Measurements from ENCODE around the gene HPCAL1. TPM values are rescaled to one million over a fixed set of nuclear protein-coding genes. Genes with fewer than 3 reads are reported as not detected.

The HPCAL1 gene
- total and polyA plus RNA-seq, 2 experiments from 2014 or later = 8.3 to 25.4 TPM

DNA sequence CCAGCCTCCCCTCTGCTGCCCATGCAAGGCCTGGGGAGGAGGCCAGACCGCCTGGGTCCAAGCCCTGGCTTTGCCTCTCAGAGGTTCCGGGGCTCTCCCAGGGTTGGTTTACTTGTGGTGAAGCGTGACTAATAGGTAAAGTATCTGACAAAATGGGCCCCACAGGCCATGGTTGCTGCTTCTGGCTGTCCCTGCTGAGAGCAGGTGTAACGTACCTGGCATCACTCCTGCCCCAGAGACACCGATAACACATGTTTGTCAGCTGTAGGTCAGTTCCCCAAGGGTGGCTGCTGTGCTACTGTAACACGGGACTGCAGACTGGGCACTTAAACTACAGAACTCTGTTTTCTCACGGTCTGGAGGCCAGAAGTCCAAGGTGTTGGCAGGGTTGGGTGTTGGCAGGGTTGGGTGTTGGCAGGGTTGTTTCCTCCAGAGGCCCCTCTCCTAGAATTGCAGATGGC is 111.3 kb downstream of the HPCAL1 start:
- Histone ChIP-seq H3K36me3 (ENCODE audit: insufficient read depth) (no peaks in the 10 kb centered on the region), H3K9me2 (ENCODE audit: insufficient read depth) (no peaks in the 10 kb centered on the region), H3K79me2 (replicated peaks; ENCODE audit: insufficient read depth) (no peaks in the 10 kb centered on the region), H3K27ac (ENCODE audit: low read depth) (no peak overlapping the region), H2AFZ (no peak overlapping the region), H3K4me1 (ENCODE audit: insufficient read depth) (no peaks in the 10 kb centered on the region), H4K20me1 (replicated peaks; ENCODE audit: insufficient read depth) (no peaks in the 10 kb centered on the region), H3F3A (replicated peaks; ENCODE audit: low read depth) (no peaks in the 10 kb centered on the region), H3K27me3 (ENCODE audit: insufficient read depth) (no peaks in the 10 kb centered on the region), H3K4me2 (no peak overlapping the region), H3K4me3 (no peak overlapping the region)
- Mint-ChIP-seq H3K9me3 (no peaks in the 10 kb centered on the region; the same call in 2 of the 3 replicates), H3K36me3 (ENCODE audit: low read depth) (no peaks in the 10 kb centered on the region), H3K4me3 (no peak overlapping the region), H3K4me1 (peaks cover 3% of the 10 kb centered on the region), H3K27me3 (ENCODE audit: insufficient read depth, low read depth, poor library complexity) (peaks cover 9% of the 10 kb centered on the region), H3K27ac (no peak overlapping the region)
- no peak for TF ChIP-seq CREB1 (CRISPR knock-in tag; IDR thresholded peaks at IDR 0.05; ENCODE audit: low read depth)
- TF ChIP-seq JUNB (IDR thresholded peaks at IDR 0.05; ENCODE audit: unreplicated experiment) = no peak
- no peak for TF ChIP-seq EZH2 (IDR thresholded peaks at IDR 0.05; ENCODE audit: low read depth, unreplicated experiment)
- TF ChIP-seq, protein P1, sequence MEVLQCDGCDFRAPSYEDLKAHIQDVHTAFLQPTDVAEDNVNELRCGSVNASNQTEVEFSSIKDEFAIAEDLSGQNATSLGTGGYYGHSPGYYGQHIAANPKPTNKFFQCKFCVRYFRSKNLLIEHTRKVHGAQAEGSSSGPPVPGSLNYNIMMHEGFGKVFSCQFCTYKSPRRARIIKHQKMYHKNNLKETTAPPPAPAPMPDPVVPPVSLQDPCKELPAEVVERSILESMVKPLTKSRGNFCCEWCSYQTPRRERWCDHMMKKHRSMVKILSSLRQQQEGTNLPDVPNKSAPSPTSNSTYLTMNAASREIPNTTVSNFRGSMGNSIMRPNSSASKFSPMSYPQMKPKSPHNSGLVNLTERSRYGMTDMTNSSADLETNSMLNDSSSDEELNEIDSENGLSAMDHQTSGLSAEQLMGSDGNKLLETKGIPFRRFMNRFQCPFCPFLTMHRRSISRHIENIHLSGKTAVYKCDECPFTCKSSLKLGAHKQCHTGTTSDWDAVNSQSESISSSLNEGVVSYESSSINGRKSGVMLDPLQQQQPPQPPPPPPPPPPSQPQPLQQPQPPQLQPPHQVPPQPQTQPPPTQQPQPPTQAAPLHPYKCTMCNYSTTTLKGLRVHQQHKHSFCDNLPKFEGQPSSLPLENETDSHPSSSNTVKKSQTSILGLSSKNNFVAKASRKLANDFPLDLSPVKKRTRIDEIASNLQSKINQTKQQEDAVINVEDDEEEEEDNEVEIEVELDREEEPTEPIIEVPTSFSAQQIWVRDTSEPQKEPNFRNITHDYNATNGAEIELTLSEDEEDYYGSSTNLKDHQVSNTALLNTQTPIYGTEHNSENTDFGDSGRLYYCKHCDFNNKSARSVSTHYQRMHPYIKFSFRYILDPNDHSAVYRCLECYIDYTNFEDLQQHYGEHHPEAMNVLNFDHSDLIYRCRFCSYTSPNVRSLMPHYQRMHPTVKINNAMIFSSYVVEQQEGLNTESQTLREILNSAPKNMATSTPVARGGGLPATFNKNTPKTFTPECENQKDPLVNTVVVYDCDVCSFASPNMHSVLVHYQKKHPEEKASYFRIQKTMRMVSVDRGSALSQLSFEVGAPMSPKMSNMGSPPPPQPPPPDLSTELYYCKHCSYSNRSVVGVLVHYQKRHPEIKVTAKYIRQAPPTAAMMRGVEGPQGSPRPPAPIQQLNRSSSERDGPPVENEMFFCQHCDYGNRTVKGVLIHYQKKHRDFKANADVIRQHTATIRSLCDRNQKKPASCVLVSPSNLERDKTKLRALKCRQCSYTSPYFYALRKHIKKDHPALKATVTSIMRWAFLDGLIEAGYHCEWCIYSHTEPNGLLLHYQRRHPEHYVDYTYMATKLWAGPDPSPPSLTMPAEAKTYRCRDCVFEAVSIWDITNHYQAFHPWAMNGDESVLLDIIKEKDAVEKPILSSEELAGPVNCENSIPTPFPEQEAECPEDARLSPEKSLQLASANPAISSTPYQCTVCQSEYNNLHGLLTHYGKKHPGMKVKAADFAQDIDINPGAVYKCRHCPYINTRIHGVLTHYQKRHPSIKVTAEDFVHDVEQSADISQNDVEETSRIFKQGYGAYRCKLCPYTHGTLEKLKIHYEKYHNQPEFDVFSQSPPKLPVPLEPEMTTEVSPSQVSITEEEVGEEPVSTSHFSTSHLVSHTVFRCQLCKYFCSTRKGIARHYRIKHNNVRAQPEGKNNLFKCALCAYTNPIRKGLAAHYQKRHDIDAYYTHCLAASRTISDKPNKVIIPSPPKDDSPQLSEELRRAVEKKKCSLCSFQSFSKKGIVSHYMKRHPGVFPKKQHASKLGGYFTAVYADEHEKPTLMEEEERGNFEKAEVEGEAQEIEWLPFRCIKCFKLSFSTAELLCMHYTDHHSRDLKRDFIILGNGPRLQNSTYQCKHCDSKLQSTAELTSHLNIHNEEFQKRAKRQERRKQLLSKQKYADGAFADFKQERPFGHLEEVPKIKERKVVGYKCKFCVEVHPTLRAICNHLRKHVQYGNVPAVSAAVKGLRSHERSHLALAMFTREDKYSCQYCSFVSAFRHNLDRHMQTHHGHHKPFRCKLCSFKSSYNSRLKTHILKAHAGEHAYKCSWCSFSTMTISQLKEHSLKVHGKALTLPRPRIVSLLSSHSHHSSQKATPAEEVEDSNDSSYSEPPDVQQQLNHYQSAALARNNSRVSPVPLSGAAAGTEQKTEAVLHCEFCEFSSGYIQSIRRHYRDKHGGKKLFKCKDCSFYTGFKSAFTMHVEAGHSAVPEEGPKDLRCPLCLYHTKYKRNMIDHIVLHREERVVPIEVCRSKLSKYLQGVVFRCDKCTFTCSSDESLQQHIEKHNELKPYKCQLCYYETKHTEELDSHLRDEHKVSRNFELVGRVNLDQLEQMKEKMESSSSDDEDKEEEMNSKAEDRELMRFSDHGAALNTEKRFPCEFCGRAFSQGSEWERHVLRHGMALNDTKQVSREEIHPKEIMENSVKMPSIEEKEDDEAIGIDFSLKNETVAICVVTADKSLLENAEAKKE (CRISPR knock-in tag; IDR thresholded peaks at IDR 0.05) = no peak
- TF ChIP-seq, protein P2, sequence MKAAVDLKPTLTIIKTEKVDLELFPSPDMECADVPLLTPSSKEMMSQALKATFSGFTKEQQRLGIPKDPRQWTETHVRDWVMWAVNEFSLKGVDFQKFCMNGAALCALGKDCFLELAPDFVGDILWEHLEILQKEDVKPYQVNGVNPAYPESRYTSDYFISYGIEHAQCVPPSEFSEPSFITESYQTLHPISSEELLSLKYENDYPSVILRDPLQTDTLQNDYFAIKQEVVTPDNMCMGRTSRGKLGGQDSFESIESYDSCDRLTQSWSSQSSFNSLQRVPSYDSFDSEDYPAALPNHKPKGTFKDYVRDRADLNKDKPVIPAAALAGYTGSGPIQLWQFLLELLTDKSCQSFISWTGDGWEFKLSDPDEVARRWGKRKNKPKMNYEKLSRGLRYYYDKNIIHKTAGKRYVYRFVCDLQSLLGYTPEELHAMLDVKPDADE (IDR thresholded peaks at IDR 0.05) = no peak
- no peak for TF ChIP-seq POLR2AphosphoS5 (IDR thresholded peaks at IDR 0.05; ENCODE audit: low read depth)
- TF ChIP-seq STAT1 (IDR thresholded peaks at IDR 0.05; ENCODE audit: unreplicated experiment) = no peak
- TF ChIP-seq EZH2phosphoT487 (IDR thresholded peaks at IDR 0.05; ENCODE audit: unreplicated experiment) = no peak
- TF ChIP-seq ZNF331 (CRISPR knock-in tag; IDR thresholded peaks at IDR 0.05; ENCODE audit: low read depth) = no peak
- TF ChIP-seq ZNF114 (CRISPR knock-in tag; IDR thresholded peaks at IDR 0.05) = no peak
- no peak for TF ChIP-seq CTCF (conservative IDR thresholded peaks at IDR 0.05; ENCODE audit: low read depth in 2 of 2)
- no peak for TF ChIP-seq REST (IDR thresholded peaks at IDR 0.05; ENCODE audit: unreplicated experiment)
- DNase-seq (ENCODE audit: low spot score) = no peak
- ATAC-seq = no peak

All from GM23338 (cell line).